ENCODE measurements around the gene RARG. TPM values are rescaled to one million over a fixed set of nuclear protein-coding genes. Genes with fewer than 3 reads are reported as not detected.

RARG gene
- total RNA-seq, 1 donor from 2014 or later = 10.1 TPM

- Histone ChIP-seq H3K9me3 (ENCODE audit: insufficient read depth, low read depth, low read length) (no peaks in the 10 kb centered on the region), H3K4me2 (ENCODE audit: low read length) (no peak overlapping the region), H3K27ac (ENCODE audit: low read depth, low read length) (no peak overlapping the region), H4K20me1 (ENCODE audit: insufficient read depth, low read length) (peaks cover 30% of the 10 kb centered on the region), H3K79me2 (ENCODE audit: insufficient read depth, low read length) (peaks cover 24% of the 10 kb centered on the region), H2AFZ (ENCODE audit: low read depth, low read length) (no peak overlapping the region), H3K36me3 (ENCODE audit: insufficient read depth, low read length) (peaks cover 2% of the 10 kb centered on the region), H3K27me3 (ENCODE audit: insufficient read depth, low read length) (no peaks in the 10 kb centered on the region), H3K9ac (ENCODE audit: low read length) (no peak overlapping the region), H3K4me3 (ENCODE audit: insufficient read depth, low read depth, low read length) (no peak overlapping the region), H3K4me1 (ENCODE audit: insufficient read depth, low read length) (peaks cover 20% of the 10 kb centered on the region)
- Mint-ChIP-seq H3K27ac (ENCODE audit: unreplicated experiment) (peak overlapping the region; percentile 66), H3K27me3 (ENCODE audit: low read depth, unreplicated experiment) (peaks cover 8% of the 10 kb centered on the region), H3K36me3 (ENCODE audit: low read depth, unreplicated experiment) (peaks cover 23% of the 10 kb centered on the region), H3K4me1 (ENCODE audit: low read depth, unreplicated experiment) (peaks cover 27% of the 10 kb centered on the region), H3K9me3 (ENCODE audit: unreplicated experiment) (no peaks in the 10 kb centered on the region), H3K4me3 (ENCODE audit: unreplicated experiment) (no peak overlapping the region)
- no peak for DNase-seq (ENCODE audit: low read depth)
- no peak for FAIRE-seq
- TF ChIP-seq CTCF (IDR thresholded peaks at IDR 0.05; ENCODE audit: insufficient read depth, low read depth, low read length) = no peak
- no peak for TF ChIP-seq EZH2 (IDR thresholded peaks at IDR 0.05; ENCODE audit: insufficient read depth, low read length)
Measured at GRCh38 chr12:53212931-53213330, 19.1 kb downstream of the RARG start.

- FAIRE-seq (no peak), DNase-seq (ENCODE audit: low read depth) (no peak)
- no peak overlapping the region for H2AFZ ChIP-seq (ENCODE audit: low read depth, low read length)
- peaks cover 12% of the 10 kb centered on the region for H3K79me2 ChIP-seq (ENCODE audit: insufficient read depth, low read length)
- peaks cover 23% of the 10 kb centered on the region for H4K20me1 ChIP-seq (ENCODE audit: insufficient read depth, low read length)
- no peaks in the 10 kb centered on the region for H3K27me3 ChIP-seq (ENCODE audit: insufficient read depth, low read length)
- Mint-ChIP-seq H3K27me3 (ENCODE audit: low read depth, unreplicated experiment) (peaks cover 8% of the 10 kb centered on the region), H3K36me3 (ENCODE audit: low read depth, unreplicated experiment) (peaks cover 23% of the 10 kb centered on the region), H3K27ac (ENCODE audit: unreplicated experiment) (no peak overlapping the region), H3K4me1 (ENCODE audit: low read depth, unreplicated experiment) (peaks cover 21% of the 10 kb centered on the region), H3K4me3 (ENCODE audit: unreplicated experiment) (no peak overlapping the region), H3K9me3 (ENCODE audit: unreplicated experiment) (no peaks in the 10 kb centered on the region)
- no peak for TF ChIP-seq EZH2 (IDR thresholded peaks at IDR 0.05; ENCODE audit: insufficient read depth, low read length)
- TF ChIP-seq CTCF (IDR thresholded peaks at IDR 0.05; ENCODE audit: insufficient read depth, low read depth, low read length) = peak; percentile 12
- no peak overlapping the region for H3K4me3 ChIP-seq (ENCODE audit: insufficient read depth, low read depth, low read length)
- H3K36me3 ChIP-seq (ENCODE audit: insufficient read depth, low read length) = peaks cover 2% of the 10 kb centered on the region
- no peak overlapping the region for H3K4me2 ChIP-seq (ENCODE audit: low read length)
- no peak overlapping the region for H3K27ac ChIP-seq (ENCODE audit: low read depth, low read length)
- H3K4me1 ChIP-seq (ENCODE audit: insufficient read depth, low read length) = peaks cover 9% of the 10 kb centered on the region
- H3K9me3 ChIP-seq (ENCODE audit: insufficient read depth, low read depth, low read length) = no peaks in the 10 kb centered on the region
- no peak overlapping the region for H3K9ac ChIP-seq (ENCODE audit: low read length)
Measured at GRCh38 chr12:53211476-53212381, 20.3 kb downstream of the RARG start.

GRCh38 chr12:53210843-53211242, 21.2 kb downstream of the RARG start:
- TF ChIP-seq CTCF (IDR thresholded peaks at IDR 0.05; ENCODE audit: insufficient read depth, low read depth, low read length) = no peak
- TF ChIP-seq EZH2 (IDR thresholded peaks at IDR 0.05; ENCODE audit: insufficient read depth, low read length) = no peak
- Histone ChIP-seq H3K9me3 (ENCODE audit: insufficient read depth, low read depth, low read length) (no peaks in the 10 kb centered on the region), H3K36me3 (ENCODE audit: insufficient read depth, low read length) (peaks cover 2% of the 10 kb centered on the region), H3K27ac (ENCODE audit: low read depth, low read length) (no peak overlapping the region), H3K4me3 (ENCODE audit: insufficient read depth, low read depth, low read length) (no peak overlapping the region), H4K20me1 (ENCODE audit: insufficient read depth, low read length) (peaks cover 14% of the 10 kb centered on the region), H3K79me2 (ENCODE audit: insufficient read depth, low read length) (peaks cover 4% of the 10 kb centered on the region), H3K9ac (ENCODE audit: low read length) (no peak overlapping the region), H2AFZ (ENCODE audit: low read depth, low read length) (no peak overlapping the region), H3K4me2 (ENCODE audit: low read length) (no peak overlapping the region), H3K4me1 (ENCODE audit: insufficient read depth, low read length) (peaks cover 15% of the 10 kb centered on the region), H3K27me3 (ENCODE audit: insufficient read depth, low read length) (no peaks in the 10 kb centered on the region)
- Mint-ChIP-seq H3K4me1 (ENCODE audit: low read depth, unreplicated experiment) (peaks cover 25% of the 10 kb centered on the region), H3K27ac (ENCODE audit: unreplicated experiment) (no peak overlapping the region), H3K27me3 (ENCODE audit: low read depth, unreplicated experiment) (peaks cover 4% of the 10 kb centered on the region), H3K9me3 (ENCODE audit: unreplicated experiment) (no peaks in the 10 kb centered on the region), H3K4me3 (ENCODE audit: unreplicated experiment) (no peak overlapping the region), H3K36me3 (ENCODE audit: low read depth, unreplicated experiment) (peaks cover 23% of the 10 kb centered on the region)
- no peak for FAIRE-seq
- no peak for DNase-seq (ENCODE audit: low read depth)

All from astrocyte (in vitro differentiated cells and primary cell).